NOMO-1 (cell line): ENCODE results near the gene FER.
"Not testable (repeated sequence)": the region's sequence is repeated elsewhere in the genome, so short reads cannot be mapped to it uniquely, and the experiment has no call there.

Experiments
- DNase-seq, 2 experiments: peaks; one replicate each; lab custom pipeline; 2025; ENCODE audit not compliant: unreplicated experiment in 2 of 2; lab: John Stamatoyannopoulos, UW

Gene FER

GRCh38 chr5:108747774-108748400 lies at the start of gene FER:
Gene FER (plus strand): TSS chr5:108747897. CDS start chr5:108798183, 50,286 bp downstream.
- DNase-seq = peak; percentile 19 to 36

GRCh38 chr5:108700388-108700787 lies 47.3 kb upstream of the FER start:
- not testable (repeated sequence) for DNase-seq

- DNase-seq = no peak
Observed at GRCh38 chr5:108700930-108701329, 46.8 kb upstream of the FER start.

- no peak for DNase-seq
Observed at GRCh38 chr5:108702546-108702945, 45.2 kb upstream of the FER start.

GRCh38 chr5:108703313-108703712 lies 44.4 kb upstream of the FER start:
- no peak for DNase-seq

- no peak for DNase-seq
Observed at GRCh38 chr5:108707141-108707540, 40.6 kb upstream of the FER start.

- DNase-seq = no peak
Observed at GRCh38 chr5:108711898-108712297, 35.8 kb upstream of the FER start.

GRCh38 chr5:108715408-108715807 lies 32.3 kb upstream of the FER start:
- no peak for DNase-seq

- DNase-seq = peak in 1 of 2 experiments; percentile 21
Observed at GRCh38 chr5:108720391-108720790, 27.3 kb upstream of the FER start.

GRCh38 chr5:108726446-108727235 lies 21.1 kb upstream of the FER start:
- no peak for DNase-seq

GRCh38 chr5:108727236-108727650 lies 20.5 kb upstream of the FER start:
- DNase-seq = peak in 1 of 2 experiments; percentile 65

GRCh38 chr5:108727651-108728565 lies 19.8 kb upstream of the FER start:
- DNase-seq = peak; percentile 89 to 90

- peak; percentile 81 to 82 for DNase-seq
Observed at GRCh38 chr5:108728566-108729241, 19.0 kb upstream of the FER start.

- no peak for DNase-seq
Observed at GRCh38 chr5:108729242-108729615, 18.5 kb upstream of the FER start.

GRCh38 chr5:108730617-108731340 lies 16.9 kb upstream of the FER start:
- DNase-seq = peak; percentile 54 to 85

GRCh38 chr5:108735790-108736189 lies 11.9 kb upstream of the FER start:
- DNase-seq = no peak

GRCh38 chr5:108736855-108737254 lies 10.8 kb upstream of the FER start:
- DNase-seq = no peak

- DNase-seq = no peak
Observed at GRCh38 chr5:108739376-108739775, 8.3 kb upstream of the FER start.

GRCh38 chr5:108739906-108740305 lies 7.8 kb upstream of the FER start:
- DNase-seq = no peak

GRCh38 chr5:108743319-108743718 lies 4.4 kb upstream of the FER start:
- DNase-seq = no peak
